Smooth muscle cell (in vitro differentiated cells): ENCODE measurements around the gene WDR38. TPM values are rescaled to one million over a fixed set of nuclear protein-coding genes. Genes with fewer than 3 reads are reported as not detected.
A peak's percentile ranks its signal among the peaks of the same experiment; 100 is the strongest.
"Not testable (repeated sequence)": the region's sequence is repeated elsewhere in the genome, so short reads cannot be mapped to it uniquely, and the experiment has no call there.

Experiments used
- DNase-seq: peaks from one replicate; lab custom pipeline; 2025; ENCODE audit not compliant: unreplicated experiment; lab: John Stamatoyannopoulos, UW
- H2AFZ ChIP-seq: fragments of 200-600 bp; sonication (generic); 2 replicates; pipeline ENCODE4 v1.6.0; 2016; ENCODE audit warnings: antibody characterized with exemption, low read depth, mild to moderate bottlenecking
- H3F3A ChIP-seq: fragments of 200-600 bp; sonication (generic); 2 replicates; pipeline ENCODE4 v1.6.0; 2017; ENCODE audit warnings: antibody characterized with exemption, low read depth
- H3K27ac ChIP-seq: fragments of 200-600 bp; sonication (generic); 2 replicates; pipeline ENCODE4 v1.5.1; 2016; ENCODE audit warnings: low read depth, mild to moderate bottlenecking
- H3K27me3 ChIP-seq: fragments of 200-600 bp; sonication (generic); 2 replicates; pipeline ENCODE4 v1.6.1; 2016; ENCODE audit warnings: low read depth, mild to moderate bottlenecking
- H3K36me3 ChIP-seq: fragments of 200-600 bp; sonication (generic); 2 replicates; pipeline ENCODE4 v1.5.1; 2016; ENCODE audit warnings: low read depth
- H3K4me1 ChIP-seq: fragments of 200-600 bp; sonication (generic); 2 replicates; pipeline ENCODE4 v1.5.1; 2016; ENCODE audit warnings: low read depth
- H3K4me2 ChIP-seq: fragments of 200-600 bp; sonication (generic); 2 replicates; pipeline ENCODE4 v1.6.0; 2016; ENCODE audit warnings: mild to moderate bottlenecking
- H3K4me3 ChIP-seq: fragments of 200-600 bp; sonication (generic); 2 replicates; pipeline ENCODE4 v1.5.1; 2016; ENCODE audit warnings: mild to moderate bottlenecking
- H3K79me2 ChIP-seq: fragments of 200-600 bp; sonication (generic); 2 replicates; pipeline ENCODE4 v1.6.0; 2016; ENCODE audit warnings: low read depth, mild to moderate bottlenecking
- H3K9ac ChIP-seq: fragments of 200-600 bp; sonication (generic); 2 replicates; pipeline ENCODE4 v1.6.0; 2016; ENCODE audit warnings: low read depth
- H3K9me3 ChIP-seq: fragments of 200-600 bp; sonication (generic); replicated peaks from 2 replicates; pipeline ENCODE4 v1.5.1; 2016; ENCODE audit warnings: low read depth
- H4K20me1 ChIP-seq: fragments of 200-600 bp; sonication (generic); 2 replicates; pipeline ENCODE4 v1.6.0; 2016; ENCODE audit warnings: low read depth
- CTCF ChIP-seq: fragments of 200-600 bp; sonication (generic); IDR thresholded peaks from 2 replicates; pipeline ENCODE4 v1.5.1; 2017; ENCODE audit warnings: borderline replicate concordance, mild to moderate bottlenecking, antibody characterized with exemption; ENCODE audit not compliant: insufficient read depth, poor library complexity, severe bottlenecking
- WGBS: methylation state at CpG from one replicate; pipeline ENCODE4 v1.1.7; 2016; ENCODE audit warnings: low lambda C conversion rate; 5-methylcytosine and 5-hydroxymethylcytosine counted together
- polyA plus RNA-seq: library from polyadenylated mRNA; unstranded; fragments of >200 nt; fragmentation: Nextera tagmentation; extraction: Ambion mirVana; gene quantifications from 2 replicates; pipeline ENCODE4 v1.2.1, GENCODE V29; 2016
- total RNA-seq: library from RNA; depleted of rRNA; stranded (reverse); fragments of >200 nt; gene quantifications from 2 replicates; pipeline ENCODE4 v1.2.3, GENCODE V29; 2014

WDR38 gene
- total and polyA plus RNA-seq, 2 experiments from 2014 or later = not detected

GRCh38 chr9:124835026-124835557 lies 18.2 kb upstream of the WDR38 start:
- no peaks in the 10 kb centered on the region for H3K79me2 ChIP-seq
- no peak overlapping the region for H3K27ac ChIP-seq
- H3K4me1 ChIP-seq = no peaks in the 10 kb centered on the region
- no peak overlapping the region for H2AFZ ChIP-seq
- DNase-seq = peak; percentile 41
- H3F3A ChIP-seq = peaks cover 2% of the 10 kb centered on the region
- no peak for TF ChIP-seq CTCF
- no peaks in the 10 kb centered on the region for H3K27me3 ChIP-seq
- no peaks in the 10 kb centered on the region for H3K9me3 ChIP-seq
- H3K4me2 ChIP-seq = peak overlapping the region; percentile 66
- H3K4me3 ChIP-seq = no peak overlapping the region
- H4K20me1 ChIP-seq = no peaks in the 10 kb centered on the region
- H3K9ac ChIP-seq = no peak overlapping the region
- WGBS = 61% methylated on average over 13 of the region's 13 CpGs
- H3K36me3 ChIP-seq = no peaks in the 10 kb centered on the region

- not testable (repeated sequence) for H2AFZ ChIP-seq, H3K4me3 ChIP-seq, H3K4me2 ChIP-seq, H3K27me3 ChIP-seq, H3K79me2 ChIP-seq, H3K36me3 ChIP-seq, H4K20me1 ChIP-seq, H3K9me3 ChIP-seq, H3K9ac ChIP-seq, H3K4me1 ChIP-seq, DNase-seq, H3K27ac ChIP-seq, H3F3A ChIP-seq
- 85% methylated on average over 5 of the region's 5 CpGs for WGBS
Measured at GRCh38 chr9:124838132-124838531, 15.1 kb upstream of the WDR38 start.

DNA sequence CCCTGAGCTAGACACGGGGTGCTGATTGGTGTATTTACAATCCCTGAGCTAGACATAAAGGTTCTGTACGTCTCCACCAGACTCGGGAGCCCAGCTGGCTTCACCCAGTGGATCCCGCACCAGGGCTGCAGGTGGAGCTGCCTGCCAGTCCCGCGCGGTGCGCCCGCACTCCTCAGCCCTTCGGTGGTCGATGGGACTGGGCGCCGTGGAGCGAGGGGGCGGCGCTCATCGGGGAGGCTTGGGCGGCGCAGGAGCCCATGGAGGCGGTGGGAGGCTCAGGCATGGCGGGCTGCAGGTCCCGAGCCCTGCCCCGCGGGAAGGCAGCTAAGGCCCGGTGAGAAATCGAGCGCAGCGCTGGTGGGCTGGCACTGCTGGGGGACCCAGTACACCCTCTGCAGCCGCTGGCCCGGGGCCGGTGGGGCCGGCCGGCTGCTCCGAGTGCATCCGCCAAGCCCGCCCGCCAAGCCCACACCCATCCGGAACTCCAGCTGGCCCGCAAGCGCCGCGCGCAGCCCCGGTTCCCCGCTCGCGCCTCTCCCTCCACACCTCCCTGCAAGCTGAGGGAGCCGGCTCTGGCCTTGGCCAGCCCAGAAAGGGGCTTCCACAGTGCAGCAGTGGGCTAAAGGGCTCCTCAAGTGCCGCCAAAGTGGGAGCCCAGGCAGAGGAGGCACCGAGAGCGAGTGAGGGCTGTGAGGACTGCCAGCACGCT lies 14.5 kb upstream of the WDR38 start:
- not testable (repeated sequence) for H3K79me2 ChIP-seq, DNase-seq, H3F3A ChIP-seq, H3K36me3 ChIP-seq, H3K4me2 ChIP-seq, H3K27ac ChIP-seq, H3K4me1 ChIP-seq, H3K9me3 ChIP-seq, H4K20me1 ChIP-seq, H3K9ac ChIP-seq, H3K27me3 ChIP-seq, H2AFZ ChIP-seq, H3K4me3 ChIP-seq
- 99% methylated on average over 27 of the region's 52 CpGs for WGBS

DNA sequence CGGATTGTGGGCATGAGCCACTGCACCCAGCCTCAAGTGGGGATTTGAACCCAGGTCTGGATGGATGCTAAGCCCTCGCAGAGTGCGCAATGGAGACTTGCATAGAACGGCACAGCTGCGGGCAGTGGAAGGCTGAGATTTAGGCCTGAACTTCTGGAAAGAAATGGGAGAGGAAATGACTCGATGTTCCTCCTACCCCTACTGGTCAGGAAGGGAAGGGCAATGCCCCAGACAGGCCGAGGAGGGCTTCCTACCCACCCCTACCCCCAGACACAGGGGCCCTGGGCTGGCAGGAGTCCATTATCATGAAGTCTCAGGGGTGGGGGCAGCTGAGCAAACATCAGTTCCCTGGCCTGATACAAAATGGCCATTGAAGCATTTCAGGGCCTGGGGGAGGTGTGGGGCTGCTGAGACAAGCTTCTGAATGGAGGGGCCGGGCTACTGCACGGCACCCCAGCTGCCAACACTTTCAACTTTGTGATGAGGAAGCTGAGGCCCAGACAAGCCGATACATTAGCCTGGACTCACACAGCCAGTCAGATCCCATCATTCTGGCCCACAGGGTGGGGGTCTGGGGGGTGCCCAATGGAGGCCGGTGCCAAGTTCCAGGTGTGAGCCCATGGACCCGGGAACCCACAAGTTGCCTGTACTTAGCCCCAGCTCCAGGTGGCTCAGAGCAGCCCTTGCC lies 13.5 kb upstream of the WDR38 start:
- no peaks in the 10 kb centered on the region for H4K20me1 ChIP-seq
- H3F3A ChIP-seq = no peaks in the 10 kb centered on the region
- no peak overlapping the region for H2AFZ ChIP-seq
- H3K9ac ChIP-seq = no peak overlapping the region
- H3K27me3 ChIP-seq = no peaks in the 10 kb centered on the region
- H3K9me3 ChIP-seq = no peaks in the 10 kb centered on the region
- no peak overlapping the region for H3K27ac ChIP-seq
- 75% methylated on average over 11 of the region's 12 CpGs for WGBS
- no peak overlapping the region for H3K4me2 ChIP-seq
- no peaks in the 10 kb centered on the region for H3K79me2 ChIP-seq
- H3K36me3 ChIP-seq = no peaks in the 10 kb centered on the region
- peak; percentile 43 for TF ChIP-seq CTCF
- H3K4me3 ChIP-seq = no peak overlapping the region
- DNase-seq = no peak
- no peaks in the 10 kb centered on the region for H3K4me1 ChIP-seq
